G401.6 (cell line): ENCODE results near the gene TIAM2.

Experiments used
- FAIRE-seq: peaks from 2 replicates; lab custom pipeline; 2012; peaks lifted over from hg19 to GRCh38; lab: Jason Lieb, UNC

TIAM2 gene

DNA sequence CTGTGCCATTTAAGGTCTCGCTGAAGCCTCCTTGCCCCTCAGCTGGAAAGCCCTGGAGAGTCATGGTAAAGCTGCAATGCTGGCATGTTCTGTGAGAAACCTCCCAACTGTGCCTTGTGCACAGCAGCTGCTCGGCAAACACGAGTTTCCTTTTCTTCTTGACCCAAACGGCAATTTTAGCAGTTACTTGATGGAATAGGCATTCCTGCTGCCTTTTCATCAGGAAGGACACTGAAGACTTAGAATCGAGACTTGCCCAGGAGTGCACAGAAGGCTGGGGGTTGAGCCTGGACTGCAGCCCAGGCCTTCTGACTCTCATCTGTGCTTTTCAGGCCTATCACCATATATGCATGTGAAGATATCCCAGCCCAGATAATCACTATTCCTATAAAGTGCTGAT, 240.0 kb downstream of the TIAM2 start:
- FAIRE-seq, result no peak

DNA sequence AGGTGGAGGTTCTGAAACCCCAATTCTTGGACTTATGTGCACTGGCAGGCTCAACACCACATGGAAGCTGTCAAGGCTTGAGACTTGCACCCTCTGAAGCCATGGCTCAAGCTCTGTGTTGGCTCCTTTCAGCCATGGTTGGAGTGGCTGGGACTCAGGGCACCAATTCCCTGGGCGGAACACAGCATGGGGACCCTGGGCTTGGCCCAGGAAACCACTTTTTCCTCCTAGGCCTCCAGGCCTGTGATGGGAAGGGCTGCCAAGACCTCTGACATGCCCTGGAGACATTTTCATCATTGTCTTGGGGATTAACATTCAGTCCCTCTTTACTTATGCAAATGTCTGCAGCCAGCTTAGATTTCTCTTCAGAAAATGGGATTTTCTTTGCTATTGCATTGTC, 242.5 kb downstream of the TIAM2 start:
- no peak for FAIRE-seq

DNA sequence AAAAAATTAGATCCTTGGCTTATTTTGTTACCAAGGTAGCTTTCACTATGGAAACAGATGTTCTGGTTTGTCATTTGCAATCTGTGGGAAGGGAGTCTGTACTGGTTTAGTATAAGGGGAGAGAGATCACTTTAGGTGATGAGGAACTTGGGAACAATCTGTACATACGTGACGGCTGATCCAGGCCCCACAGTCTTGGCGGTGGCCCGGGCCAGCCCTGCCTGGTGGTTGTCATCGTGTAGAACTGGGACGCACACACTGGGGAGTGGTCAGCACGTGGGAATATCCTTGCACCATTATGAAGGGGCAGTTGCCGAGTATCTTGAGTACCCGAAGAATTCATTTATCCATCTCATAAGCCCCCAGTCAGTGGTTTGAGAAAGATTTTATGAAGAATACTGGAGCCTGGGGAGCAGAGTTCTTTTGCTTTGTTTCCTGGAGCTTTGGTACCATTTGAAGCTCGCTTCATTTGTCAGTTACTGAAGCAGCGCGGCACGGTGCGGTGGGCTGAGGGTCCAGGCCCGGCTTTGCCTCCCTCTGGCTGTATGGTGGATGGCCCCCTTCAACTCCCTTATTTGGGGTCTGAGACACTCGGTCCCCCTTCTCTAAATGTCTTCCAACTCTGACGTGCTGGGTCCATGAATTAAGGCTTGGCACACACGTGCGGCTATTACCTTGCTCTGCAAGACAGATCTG, 245.9 kb downstream of the TIAM2 start:
- no peak for FAIRE-seq

DNA sequence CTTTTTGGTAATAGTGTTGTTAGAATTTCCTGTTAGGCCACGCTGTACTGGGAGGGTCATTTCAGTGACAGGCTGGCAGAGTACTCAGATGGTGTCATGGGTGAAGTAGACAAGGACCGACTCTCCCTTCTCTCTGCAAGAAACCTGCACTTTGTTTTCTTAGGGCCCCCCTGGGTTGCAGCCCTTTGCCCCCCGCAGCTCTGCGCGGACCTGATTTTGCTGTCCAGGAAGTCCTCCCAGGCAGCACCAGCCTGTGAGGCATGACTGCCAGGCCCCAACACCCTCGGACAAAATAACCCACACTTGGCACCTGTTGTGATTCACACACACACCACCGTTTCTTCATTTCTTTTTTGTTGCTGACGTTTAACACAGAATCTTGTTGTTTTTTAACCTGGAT, 246.9 kb downstream of the TIAM2 start:
- no peak for FAIRE-seq

DNA sequence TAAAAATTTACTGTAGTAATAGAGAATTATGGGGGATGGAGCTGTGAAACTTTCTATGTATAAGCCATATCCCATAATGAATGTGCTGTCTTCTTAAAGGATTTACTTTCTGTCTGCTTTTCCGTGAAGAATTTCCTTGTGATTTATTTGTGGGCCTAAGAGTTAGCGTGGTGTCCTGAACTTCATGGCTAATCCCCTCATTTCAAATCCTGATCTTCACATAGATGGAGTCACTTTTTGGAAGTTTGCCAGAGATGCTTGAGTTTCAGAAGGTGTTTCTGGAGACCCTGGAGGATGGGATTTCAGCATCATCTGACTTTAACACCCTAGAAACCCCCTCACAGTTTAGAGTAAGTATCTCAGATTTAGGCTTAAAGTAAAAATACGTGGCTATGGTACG, 249.3 kb downstream of the TIAM2 start:
- no peak for FAIRE-seq

DNA sequence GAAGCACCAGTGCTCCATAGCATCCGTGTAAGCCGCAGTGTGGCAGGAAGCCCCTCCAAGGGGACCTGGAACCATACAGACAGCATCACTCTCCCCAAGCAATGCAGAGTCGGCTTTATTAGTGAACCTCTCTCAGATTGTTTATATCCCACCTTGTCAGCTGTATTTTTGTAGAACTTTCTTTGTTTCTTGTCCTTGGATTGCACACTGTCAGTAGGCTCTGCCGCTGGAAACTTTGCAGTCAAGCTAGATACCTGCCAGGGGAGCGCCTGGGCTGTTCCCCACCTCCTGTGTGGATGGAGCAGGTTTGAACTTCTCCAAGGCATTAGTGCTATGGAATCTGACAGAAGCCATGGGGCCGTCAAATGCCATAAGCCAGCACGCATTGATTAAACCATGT, 250.1 kb downstream of the TIAM2 start:
- no peak for FAIRE-seq

DNA sequence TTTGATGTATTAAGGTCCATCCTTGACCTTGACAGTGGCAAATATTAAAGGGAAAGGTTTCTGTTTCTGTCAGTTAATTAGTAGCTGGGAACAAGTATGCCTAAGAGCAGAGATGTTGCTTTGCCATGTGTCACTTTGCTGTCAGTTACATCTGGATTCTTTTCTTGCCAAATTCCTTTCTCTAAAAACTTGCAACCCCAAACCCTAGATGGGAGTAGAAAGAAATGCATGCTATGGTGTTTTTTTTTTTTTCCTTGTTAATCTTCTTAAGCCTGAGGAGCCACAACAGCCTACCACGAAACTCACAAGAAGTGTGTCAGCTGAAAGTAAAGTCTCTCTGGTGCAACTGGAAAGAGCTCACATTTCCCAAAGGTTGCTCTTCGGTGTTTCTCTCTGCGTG, 250.7 kb downstream of the TIAM2 start:
- FAIRE-seq, result no peak

DNA sequence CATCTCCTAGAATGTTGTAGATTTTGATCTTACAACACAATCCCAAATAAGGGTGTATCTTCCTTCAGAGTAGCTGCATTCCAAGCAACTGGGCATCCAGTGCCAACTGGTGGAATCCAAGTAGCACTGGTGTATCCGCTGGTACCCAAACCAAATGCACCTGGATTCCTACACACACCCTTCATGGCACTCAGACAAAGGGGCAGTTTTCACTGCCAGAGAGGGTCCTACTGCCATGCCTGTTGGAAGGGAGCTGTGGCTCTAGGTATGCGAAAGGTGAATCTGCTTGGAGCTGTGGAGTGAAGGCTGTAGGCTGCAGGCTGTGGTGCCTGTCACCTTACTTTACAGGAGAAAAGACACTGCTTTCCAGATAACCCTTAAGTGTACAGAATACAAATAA, 251.7 kb downstream of the TIAM2 start:
- no peak for FAIRE-seq

DNA sequence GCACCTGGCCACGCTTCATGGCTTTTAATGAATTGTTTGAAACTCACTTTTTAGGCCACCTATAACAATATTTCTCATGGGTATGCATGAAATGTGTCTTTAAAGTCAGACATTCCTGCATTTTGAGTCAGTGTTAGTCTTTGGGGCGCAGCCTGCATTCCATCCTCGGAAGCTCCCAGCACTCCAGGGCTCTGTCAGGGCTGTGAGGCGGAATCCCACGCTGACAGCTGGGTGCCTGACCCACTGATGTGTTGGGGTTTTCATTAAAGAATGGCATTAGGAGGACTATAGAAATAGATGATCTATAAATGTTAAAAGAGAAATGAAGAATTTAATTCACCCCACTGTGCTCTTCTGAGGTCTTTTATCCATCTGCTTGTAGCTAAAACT, 252.5 kb downstream of the TIAM2 start:
- no peak for FAIRE-seq

DNA sequence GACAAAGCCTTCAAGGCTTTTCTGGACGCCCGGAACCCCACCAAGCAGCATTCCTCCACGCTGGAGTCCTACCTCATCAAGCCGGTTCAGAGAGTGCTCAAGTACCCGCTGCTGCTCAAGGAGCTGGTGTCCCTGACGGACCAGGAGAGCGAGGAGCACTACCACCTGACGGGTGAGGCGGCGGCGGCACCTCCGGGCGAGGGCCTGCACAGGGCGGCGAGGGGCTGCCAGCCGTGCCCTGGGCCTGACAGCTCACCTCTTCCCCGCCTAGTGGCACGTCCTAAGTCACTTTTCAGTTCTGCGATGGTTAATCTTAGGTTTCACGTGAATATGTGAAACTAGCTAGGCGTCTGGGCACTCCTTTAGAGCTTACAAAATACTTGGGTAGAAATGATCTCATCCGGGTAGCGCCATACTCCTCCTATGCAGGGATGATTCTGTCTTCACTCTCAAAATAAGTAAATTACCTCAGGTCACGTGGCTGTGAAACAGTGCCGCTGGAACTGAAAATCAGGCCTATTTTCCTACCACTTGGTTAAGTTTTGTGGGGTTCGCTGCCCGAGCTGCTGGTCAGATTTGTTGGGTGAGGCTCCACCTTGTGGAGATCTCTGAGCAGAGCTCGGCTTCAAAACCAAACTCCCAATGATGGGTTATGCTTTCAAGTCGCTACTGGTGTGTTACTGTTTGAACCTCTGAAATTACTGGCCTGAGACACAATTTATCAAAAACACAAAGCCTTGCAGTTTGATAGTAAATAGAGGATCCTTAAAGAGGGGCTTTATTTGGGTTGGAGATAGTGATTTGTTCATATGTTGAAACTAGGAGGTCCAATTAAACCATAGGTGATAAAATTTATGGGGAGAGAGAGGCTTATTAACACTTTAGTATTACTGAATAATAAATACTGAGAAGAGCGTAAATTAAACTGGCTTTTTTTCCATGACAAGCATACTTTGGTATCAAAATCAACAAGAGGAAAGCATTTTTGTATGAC, 253.2 kb downstream of the TIAM2 start:
- FAIRE-seq, result peak; percentile 40

DNA sequence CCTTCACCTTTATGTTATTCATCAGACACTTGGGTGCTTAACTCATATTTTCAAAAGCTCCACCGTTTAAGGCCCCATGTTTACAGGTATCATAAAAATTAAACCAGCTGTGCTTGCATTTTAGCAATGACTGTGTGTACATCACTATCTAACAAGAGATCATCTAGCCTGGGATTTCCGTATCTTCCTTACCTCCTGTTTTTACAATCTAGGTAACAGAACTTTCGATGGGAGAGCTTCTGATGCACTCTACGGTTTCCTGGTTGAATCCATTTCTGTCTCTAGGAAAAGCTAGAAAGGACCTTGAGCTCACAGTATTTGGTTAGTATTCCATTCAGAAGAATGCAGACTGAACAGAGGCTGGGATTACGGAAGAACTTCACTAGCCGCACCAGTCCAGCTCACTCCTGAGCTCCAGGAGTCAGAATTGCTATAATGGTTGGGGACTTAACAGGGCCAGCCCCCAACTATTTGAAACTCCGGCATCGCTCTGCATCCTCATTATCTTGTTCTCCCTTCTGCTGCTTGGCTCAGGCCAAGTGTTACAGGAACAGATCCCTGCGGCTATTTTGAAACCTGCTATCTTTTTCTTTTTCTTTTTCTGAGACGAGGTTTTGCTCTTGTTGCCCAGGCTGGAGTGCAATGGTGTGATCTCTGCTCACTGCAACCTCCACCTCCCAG, 255.7 kb downstream of the TIAM2 start:
- no peak for FAIRE-seq

DNA sequence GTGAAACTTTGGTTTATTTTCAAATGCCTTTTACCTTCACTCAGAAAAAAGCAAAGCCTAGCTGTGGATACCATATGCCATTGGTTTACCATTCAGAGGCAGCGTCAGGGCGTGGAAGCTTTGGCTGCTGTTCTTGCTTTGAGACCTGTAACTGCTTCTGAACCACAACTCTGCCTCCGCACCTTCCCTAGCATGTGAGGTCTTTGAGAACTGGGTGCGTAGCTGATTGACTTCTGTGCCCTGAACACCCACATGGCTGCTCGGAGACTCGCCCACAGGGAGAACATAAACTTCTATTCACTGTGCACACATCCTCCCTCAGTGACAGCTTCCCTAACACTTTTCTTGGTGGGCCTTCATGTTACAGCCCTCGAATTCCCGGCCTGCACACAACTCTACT, 257.5 kb downstream of the TIAM2 start:
- FAIRE-seq, result no peak

DNA sequence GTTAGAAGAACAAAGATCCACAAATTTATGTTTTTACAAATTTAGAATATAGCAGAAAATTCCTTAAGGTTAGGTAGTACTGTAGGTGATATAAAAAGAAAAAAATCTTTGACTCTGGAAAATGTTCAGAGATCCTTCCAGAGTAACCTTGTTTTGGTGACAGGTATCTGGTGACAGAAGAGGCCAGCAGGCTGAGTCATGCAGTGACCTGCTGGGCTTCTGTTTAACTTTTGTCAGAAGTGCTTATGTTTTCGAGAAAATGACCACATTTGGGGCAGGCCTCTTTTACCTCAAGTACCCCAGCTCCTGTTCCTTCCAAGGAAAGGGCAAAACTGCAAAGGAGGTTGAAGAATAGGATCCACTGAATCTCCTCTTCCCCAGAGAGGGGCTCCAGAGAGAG, 258.2 kb downstream of the TIAM2 start:
- FAIRE-seq, result no peak

DNA sequence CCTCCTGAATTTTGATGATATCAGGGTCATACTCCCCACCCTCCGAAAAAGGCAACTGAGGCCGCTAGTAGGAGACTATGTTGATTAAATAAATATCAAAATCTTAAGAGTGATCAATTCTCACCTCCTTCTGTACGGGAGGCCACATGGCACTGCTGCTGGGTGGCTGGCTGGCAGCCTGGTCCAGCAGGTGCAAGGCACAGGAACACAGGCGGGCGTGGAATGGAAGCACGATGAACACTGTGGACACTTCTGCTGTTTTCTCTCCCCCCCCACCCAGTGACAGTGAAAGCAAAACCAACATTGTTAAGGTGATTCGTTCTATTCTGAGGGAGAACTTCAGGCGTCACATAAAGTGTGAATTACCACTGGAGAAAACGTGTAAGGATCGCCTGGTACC, 259.0 kb downstream of the TIAM2 start:
- no peak for FAIRE-seq

DNA sequence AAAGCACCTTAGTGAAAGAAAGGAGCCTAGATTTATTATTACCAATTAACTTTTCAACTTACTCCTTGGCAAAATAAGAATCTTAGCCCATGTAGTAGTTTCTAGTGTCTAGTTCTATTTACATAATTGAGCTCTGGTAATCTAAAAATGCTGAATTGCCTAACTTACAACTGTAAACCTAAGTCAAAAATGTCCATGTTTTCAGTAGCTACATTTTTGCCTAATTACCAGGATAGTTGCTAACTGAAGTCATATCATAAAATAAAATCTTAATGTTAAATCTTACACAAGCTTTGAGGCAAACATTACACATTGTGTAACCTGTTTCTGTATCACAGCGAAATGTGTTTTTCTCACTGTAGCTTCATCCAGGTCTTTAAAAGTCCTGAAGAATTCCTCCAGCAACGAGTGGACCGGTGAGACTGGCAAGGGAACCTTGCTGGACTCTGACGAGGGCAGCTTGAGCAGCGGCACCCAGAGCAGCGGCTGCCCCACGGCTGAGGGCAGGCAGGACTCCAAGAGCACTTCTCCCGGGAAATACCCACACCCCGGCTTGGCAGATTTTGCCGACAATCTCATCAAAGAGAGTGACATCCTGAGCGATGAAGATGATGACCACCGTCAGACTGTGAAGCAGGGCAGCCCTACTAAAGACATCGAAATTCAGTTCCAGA, 261.1 kb downstream of the TIAM2 start:
- FAIRE-seq, result no peak

DNA sequence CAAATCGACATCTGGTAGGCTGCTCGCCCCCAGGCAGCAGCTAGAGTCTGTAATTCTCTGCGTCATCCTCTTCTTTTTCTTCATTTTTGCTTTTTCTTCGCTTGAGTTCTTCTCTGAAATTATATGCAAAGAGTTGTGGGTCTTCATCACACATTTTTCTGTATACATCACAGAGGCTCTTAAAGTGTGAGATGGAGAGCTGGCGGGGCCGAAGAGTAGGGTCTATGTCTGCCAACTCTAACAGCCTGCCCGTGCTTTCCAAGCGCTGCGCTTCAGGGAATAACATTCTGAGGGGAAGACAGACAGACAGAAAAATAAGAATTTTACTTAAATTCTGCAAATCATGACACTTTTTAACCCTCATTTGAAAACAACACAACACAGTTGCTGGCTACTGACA, 262.7 kb downstream of the TIAM2 start:
- FAIRE-seq, result no peak

DNA sequence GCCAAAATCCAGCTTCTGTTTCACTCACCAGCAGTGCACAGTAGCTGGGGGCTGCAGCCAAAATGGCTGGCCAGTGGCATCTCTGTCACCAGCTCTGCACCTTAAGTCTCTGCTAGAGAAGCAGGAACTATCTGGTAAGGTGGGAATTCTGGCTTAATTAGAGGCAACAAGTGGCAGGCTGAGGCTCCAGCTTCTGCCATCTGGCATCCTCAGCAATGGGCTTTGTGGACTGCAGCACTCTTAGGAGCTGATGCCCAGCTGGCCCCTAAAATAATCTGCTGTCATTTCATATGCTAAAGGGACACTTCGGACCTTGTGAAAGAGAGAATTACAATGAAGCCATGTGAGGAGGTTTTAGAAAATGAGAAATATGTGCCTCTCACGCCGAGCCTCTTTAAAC, 264.1 kb downstream of the TIAM2 start:
- no peak for FAIRE-seq

DNA sequence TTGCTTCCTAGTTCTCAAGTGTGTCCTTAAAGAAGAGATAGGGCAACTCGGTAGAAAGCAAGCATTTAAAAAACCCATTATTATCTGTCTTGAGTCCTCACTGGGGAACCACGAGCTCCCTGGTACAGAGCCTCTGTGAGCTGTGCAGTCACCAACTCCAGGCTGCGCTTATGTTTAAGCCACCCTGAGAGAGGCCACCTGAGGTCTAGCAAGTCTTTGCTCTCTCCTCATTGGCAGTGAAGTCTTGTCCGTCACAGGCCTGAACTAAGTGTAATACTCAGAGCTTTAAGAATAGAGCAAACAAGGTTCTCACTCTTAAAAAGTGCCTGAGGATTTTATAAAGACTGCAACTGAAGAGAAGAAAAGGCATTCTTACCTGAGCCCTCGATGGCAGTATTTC, 264.8 kb downstream of the TIAM2 start:
- FAIRE-seq, result no peak

DNA sequence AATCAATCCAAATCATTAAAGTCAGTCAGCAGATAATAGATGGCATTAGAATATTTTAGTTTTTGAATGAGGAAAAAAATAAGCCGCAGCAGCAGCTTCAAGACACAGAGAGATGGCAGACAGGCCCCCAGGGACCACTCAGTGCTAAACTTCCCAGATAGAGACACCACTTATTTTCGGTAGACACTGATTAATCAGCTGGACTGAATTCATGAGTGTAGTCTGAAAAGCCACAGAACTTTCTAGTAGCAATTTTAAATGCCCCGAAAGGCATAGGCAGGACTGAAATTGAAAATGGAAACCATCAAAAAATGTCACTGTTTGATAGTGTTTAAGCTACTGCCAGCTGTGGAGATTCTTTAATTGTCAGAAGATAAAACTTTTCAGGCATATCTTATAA, 265.6 kb downstream of the TIAM2 start:
- FAIRE-seq, result no peak

DNA sequence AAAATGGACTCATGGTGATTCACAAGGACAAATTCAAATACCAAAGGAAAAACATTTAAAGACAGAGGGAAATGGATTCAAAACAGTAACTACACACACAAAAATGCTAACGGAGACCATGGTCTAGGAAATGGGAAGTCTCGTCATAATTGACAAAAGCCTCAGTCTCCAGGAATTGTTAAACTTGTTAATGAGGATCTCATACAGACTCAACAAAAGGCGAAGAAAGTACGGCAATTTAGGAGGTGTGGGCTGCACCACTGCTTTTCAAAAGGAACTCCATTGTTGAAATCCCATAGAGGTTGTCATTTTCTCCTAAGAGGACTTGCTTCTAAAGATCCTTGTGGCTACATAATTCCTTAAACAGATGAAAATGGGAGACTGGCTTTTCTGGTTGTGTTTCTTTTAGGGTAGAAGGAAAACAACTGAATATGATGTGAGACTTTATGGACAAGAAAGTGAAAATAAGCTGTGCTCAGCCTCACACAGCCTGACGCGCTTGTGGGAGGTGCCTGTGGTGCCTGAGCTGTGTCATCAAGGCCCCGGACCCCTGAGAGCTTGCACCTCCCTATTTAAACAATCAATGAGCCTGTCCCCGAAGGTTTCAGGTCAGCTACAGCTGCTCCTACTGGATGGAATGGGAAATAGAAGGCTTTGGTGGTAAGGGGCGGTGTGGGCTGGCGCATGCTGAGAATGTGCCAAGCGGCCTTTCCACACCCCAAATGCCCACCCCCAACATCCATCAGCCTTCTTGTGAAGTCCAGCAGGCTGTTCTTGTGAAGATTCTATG, 266.2 kb downstream of the TIAM2 start:
- FAIRE-seq, result no peak

DNA sequence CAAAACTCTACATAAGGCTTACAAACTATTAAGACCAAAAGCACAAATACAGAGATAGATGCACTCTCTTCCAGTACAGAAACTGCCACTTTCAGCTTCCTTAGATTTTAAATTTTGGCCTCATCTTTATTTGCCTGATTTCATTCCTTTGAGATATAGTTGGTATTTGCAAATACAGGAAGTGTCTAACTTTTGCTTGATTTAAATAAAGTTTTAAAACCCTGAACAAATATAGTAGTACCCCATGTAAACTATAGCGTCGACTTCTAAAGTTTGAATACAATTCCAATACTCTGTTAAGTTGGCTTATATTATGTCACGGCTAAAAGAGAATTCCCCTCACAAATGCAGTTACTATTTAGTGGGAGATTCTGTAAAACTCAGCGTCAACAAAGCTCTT, 267.5 kb downstream of the TIAM2 start:
- FAIRE-seq, result no peak
